Measurements from ENCODE around the gene C2CD4C. TPM values are rescaled to one million over a fixed set of nuclear protein-coding genes. Genes with fewer than 3 reads are reported as not detected.

The C2CD4C gene
- total RNA-seq, 3 donors from 2014 or later (not counting 1 experiment from before 2014, with no cell fraction given): not detected

GRCh38 chr19:426725-427445 is 17.9 kb upstream of the C2CD4C start:
- H3K27ac Mint-ChIP-seq: no peak overlapping the region
- H3K4me3 Mint-ChIP-seq: no peak overlapping the region

GRCh38 chr19:425056-425455 is 16.1 kb upstream of the C2CD4C start:
- Mint-ChIP-seq H3K4me1 (no peaks in the 10 kb centered on the region), H3K4me3 (no peak overlapping the region), H3K9me3 (no peaks in the 10 kb centered on the region), H3K27me3 (ENCODE audit: low read depth in 2 of 2) (no peaks in the 10 kb centered on the region), H3K27ac (no peak overlapping the region), H3K36me3 (no peaks in the 10 kb centered on the region)
- intact Hi-C loops (cut with micrococcal nuclease): no loop called here
- DNase-seq (no peak), ATAC-seq (no peak)
- Histone ChIP-seq H3K36me3 (ENCODE audit: control insufficient read depth, insufficient read depth, low read length) (no peaks in the 10 kb centered on the region), H3K4me3 (ENCODE audit: low read length) (no peak overlapping the region), H3K4me1 (ENCODE audit: control insufficient read depth, insufficient read depth, low read length) (no peaks in the 10 kb centered on the region), H3K9me3 (ENCODE audit: control insufficient read depth, insufficient read depth, low read length) (no peaks in the 10 kb centered on the region), H3K27ac (ENCODE audit: low read length) (no peak overlapping the region), H3K27me3 (ENCODE audit: control insufficient read depth, insufficient read depth, low read length) (no peaks in the 10 kb centered on the region)
- TF ChIP-seq CTCF (IDR thresholded peaks at IDR 0.05): no peak
- 93% methylated on average over 26 of the region's 26 CpGs for WGBS (ENCODE audit: insufficient coverage)

More at GRCh38 chr19:426725-427445, 17.9 kb upstream of the C2CD4C start:
- ATAC-seq: no peak
- Mint-ChIP-seq H3K36me3 (no peaks in the 10 kb centered on the region), H3K27me3 (ENCODE audit: low read depth in 2 of 2) (no peaks in the 10 kb centered on the region), H3K9me3 (peaks cover 0 to 4% of the 10 kb centered on the region in 2 donors), H3K4me1 (no peaks in the 10 kb centered on the region)
- intact Hi-C loops (cut with micrococcal nuclease): no loop called here
- Histone ChIP-seq H3K4me1 (ENCODE audit: control insufficient read depth, insufficient read depth, low read length) (no peaks in the 10 kb centered on the region), H3K36me3 (ENCODE audit: control insufficient read depth, insufficient read depth, low read length) (no peaks in the 10 kb centered on the region), H3K27ac (ENCODE audit: low read length) (no peak overlapping the region), H3K9me3 (ENCODE audit: control insufficient read depth, insufficient read depth, low read length) (no peaks in the 10 kb centered on the region), H3K27me3 (ENCODE audit: control insufficient read depth, insufficient read depth, low read length) (no peaks in the 10 kb centered on the region), H3K4me3 (ENCODE audit: low read length) (no peak overlapping the region)
- no peak for DNase-seq
- TF ChIP-seq CTCF (IDR thresholded peaks at IDR 0.05): no peak
- 82% methylated on average over 48 of the region's 51 CpGs for WGBS (ENCODE audit: insufficient coverage)

GRCh38 chr19:424546-424945 is 15.6 kb upstream of the C2CD4C start:
- Mint-ChIP-seq H3K27ac (no peak overlapping the region), H3K4me3 (no peak overlapping the region), H3K36me3 (no peaks in the 10 kb centered on the region), H3K4me1 (no peaks in the 10 kb centered on the region), H3K9me3 (no peaks in the 10 kb centered on the region), H3K27me3 (ENCODE audit: low read depth in 2 of 2) (no peaks in the 10 kb centered on the region)
- DNase-seq (no peak), ATAC-seq (no peak)
- Histone ChIP-seq H3K27ac (ENCODE audit: low read length) (no peak overlapping the region), H3K4me1 (ENCODE audit: control insufficient read depth, insufficient read depth, low read length) (no peaks in the 10 kb centered on the region), H3K4me3 (ENCODE audit: low read length) (no peak overlapping the region), H3K9me3 (ENCODE audit: control insufficient read depth, insufficient read depth, low read length) (no peaks in the 10 kb centered on the region), H3K27me3 (ENCODE audit: control insufficient read depth, insufficient read depth, low read length) (no peaks in the 10 kb centered on the region), H3K36me3 (ENCODE audit: control insufficient read depth, insufficient read depth, low read length) (no peaks in the 10 kb centered on the region)
- intact Hi-C loops (cut with micrococcal nuclease): no loop called here
- TF ChIP-seq CTCF (IDR thresholded peaks at IDR 0.05): no peak
- WGBS (ENCODE audit: insufficient coverage): 94% methylated on average over 15 of the region's 15 CpGs

Measured in natural killer cell (primary cell).